ENCODE data around the gene PDSS2. TPM values are rescaled to one million over a fixed set of nuclear protein-coding genes. Genes with fewer than 3 reads are reported as not detected.

The PDSS2 gene
- total and polyA plus RNA-seq, 2 donors (not counting 1 experiment from before 2014, with no cell fraction given), result 16.9 to 17.0 TPM

DNA sequence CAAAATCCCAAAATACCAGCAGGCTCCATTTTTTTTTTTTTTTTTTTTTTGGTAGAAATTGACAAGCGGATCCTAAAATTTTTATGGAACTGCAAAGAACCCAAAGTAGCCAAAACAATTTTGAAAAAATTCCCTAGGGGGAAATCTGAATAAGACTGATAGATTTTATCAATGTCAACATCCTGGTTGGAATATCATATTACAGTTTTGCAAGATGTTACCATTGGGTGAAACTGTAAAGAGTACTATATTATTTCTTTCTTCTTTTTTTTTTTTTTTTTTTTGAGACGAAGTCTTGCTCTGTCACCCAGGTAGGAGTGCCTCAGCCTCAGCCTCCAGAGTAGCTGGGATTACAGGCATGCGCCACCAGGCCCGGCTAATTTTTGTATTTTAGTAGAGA lies 314.7 kb downstream of the PDSS2 start:
- no peaks in the 10 kb centered on the region for H3K4me1 Mint-ChIP-seq
- H3K27me3 Mint-ChIP-seq, result no peaks in the 10 kb centered on the region
- Histone ChIP-seq H2AFZ (ENCODE audit: insufficient read depth, low read depth, low read length, poor library complexity, severe bottlenecking) (no peak overlapping the region), H3K4me1 (ENCODE audit: control insufficient read depth in 2 of 2, insufficient read depth in 2 of 2, low read length in 2 of 2) (no peaks in the 10 kb centered on the region), H3K27ac (ENCODE audit: low read length in 2 of 2) (no peak overlapping the region), H3K9ac (ENCODE audit: low read length) (no peak overlapping the region), H3K9me3 (ENCODE audit: control extremely low read depth in 1 of 3, control insufficient read depth in 2 of 3, insufficient read depth in 1 of 3, low read length in 2 of 3) (no peaks in the 10 kb centered on the region), H3K36me3 (replicated peaks in 1 of 2; ENCODE audit: control extremely low read depth in 1 of 2, control insufficient read depth in 1 of 2, extremely low read depth in 1 of 2, insufficient read depth in 2 of 2, low read length in 1 of 2) (no peaks in the 10 kb centered on the region), H3K79me2 (ENCODE audit: control insufficient read depth, insufficient read depth, low read length) (no peaks in the 10 kb centered on the region), H4K20me1 (ENCODE audit: control insufficient read depth, insufficient read depth, low read length, poor library complexity, severe bottlenecking) (no peaks in the 10 kb centered on the region), H3K4me2 (replicated peaks; ENCODE audit: low read depth, low read length, poor library complexity, severe bottlenecking) (no peak overlapping the region), H3K4me3 (ENCODE audit: control extremely low read depth in 1 of 5, extremely low read depth in 1 of 5, insufficient read depth in 1 of 5, low read depth in 2 of 5, low read length in 4 of 5) (no peak overlapping the region), H3K27me3 (replicated peaks in 1 of 4; ENCODE audit: control extremely low read depth in 1 of 4, control insufficient read depth in 3 of 4, insufficient read depth in 4 of 4, low read length in 3 of 4) (no peaks in the 10 kb centered on the region)
- DNase-seq (no peak), ATAC-seq (ENCODE audit: low read depth) (no peak)
- no CpG with 5 or more reads among the region's 4 CpGs for WGBS (ENCODE audit: insufficient coverage)
- intact Hi-C loops (cut with micrococcal nuclease), result no loop called here
- POLR2A ChIA-PET, result no interaction called here
- TF ChIP-seq EZH2 (IDR thresholded peaks at IDR 0.05; ENCODE audit: borderline replicate concordance, insufficient read depth, low read depth, low read length, poor library complexity, severe bottlenecking), result no peak
- TF ChIP-seq, protein P1, sequence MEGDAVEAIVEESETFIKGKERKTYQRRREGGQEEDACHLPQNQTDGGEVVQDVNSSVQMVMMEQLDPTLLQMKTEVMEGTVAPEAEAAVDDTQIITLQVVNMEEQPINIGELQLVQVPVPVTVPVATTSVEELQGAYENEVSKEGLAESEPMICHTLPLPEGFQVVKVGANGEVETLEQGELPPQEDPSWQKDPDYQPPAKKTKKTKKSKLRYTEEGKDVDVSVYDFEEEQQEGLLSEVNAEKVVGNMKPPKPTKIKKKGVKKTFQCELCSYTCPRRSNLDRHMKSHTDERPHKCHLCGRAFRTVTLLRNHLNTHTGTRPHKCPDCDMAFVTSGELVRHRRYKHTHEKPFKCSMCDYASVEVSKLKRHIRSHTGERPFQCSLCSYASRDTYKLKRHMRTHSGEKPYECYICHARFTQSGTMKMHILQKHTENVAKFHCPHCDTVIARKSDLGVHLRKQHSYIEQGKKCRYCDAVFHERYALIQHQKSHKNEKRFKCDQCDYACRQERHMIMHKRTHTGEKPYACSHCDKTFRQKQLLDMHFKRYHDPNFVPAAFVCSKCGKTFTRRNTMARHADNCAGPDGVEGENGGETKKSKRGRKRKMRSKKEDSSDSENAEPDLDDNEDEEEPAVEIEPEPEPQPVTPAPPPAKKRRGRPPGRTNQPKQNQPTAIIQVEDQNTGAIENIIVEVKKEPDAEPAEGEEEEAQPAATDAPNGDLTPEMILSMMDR (IDR thresholded peaks at IDR 0.05), result no peak
- H3K4me3 Mint-ChIP-seq, result no peak overlapping the region
- H3K27ac Mint-ChIP-seq, result no peak overlapping the region
- H3K9me3 Mint-ChIP-seq (ENCODE audit: insufficient read depth), result no peaks in the 10 kb centered on the region
- CTCF ChIA-PET, result no interaction called here

DNA sequence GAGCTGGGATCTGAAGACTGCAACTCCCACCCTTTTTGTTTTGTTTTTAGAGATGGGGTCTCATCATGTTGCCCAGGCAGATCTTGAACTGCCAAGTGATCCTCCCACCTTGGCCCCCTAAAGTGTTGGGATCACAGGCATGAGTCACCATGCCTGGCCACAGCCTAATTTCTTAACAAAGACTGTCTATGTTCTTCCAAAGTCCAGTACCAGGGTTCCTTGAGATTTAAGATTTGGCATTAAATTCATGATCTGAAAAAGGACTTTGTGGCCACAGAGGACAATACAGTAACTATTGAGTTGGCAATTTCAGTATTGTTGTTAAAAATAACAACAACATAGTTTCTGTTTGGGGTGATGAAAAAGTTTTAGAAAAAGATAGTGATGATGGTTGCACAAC lies 315.4 kb downstream of the PDSS2 start:
- H3K27me3 ChIP-seq (replicated peaks in 1 of 4; ENCODE audit: control extremely low read depth in 1 of 4, control insufficient read depth in 3 of 4, insufficient read depth in 4 of 4, low read length in 3 of 4), result no peaks in the 10 kb centered on the region
- Mint-ChIP-seq H3K27ac (no peak overlapping the region), H3K4me3 (no peak overlapping the region), H3K4me1 (no peaks in the 10 kb centered on the region), H3K27me3 (no peaks in the 10 kb centered on the region), H3K9me3 (ENCODE audit: insufficient read depth) (no peaks in the 10 kb centered on the region)
- H3K27ac ChIP-seq (ENCODE audit: low read length in 2 of 2), result no peak overlapping the region
- ATAC-seq (ENCODE audit: low read depth), result no peak
- H3K36me3 ChIP-seq (replicated peaks in 1 of 2; ENCODE audit: control extremely low read depth in 1 of 2, control insufficient read depth in 1 of 2, extremely low read depth in 1 of 2, insufficient read depth in 2 of 2, low read length in 1 of 2), result no peaks in the 10 kb centered on the region
- H3K4me1 ChIP-seq (ENCODE audit: control insufficient read depth in 2 of 2, insufficient read depth in 2 of 2, low read length in 2 of 2), result no peaks in the 10 kb centered on the region
- intact Hi-C loops (cut with micrococcal nuclease), result no loop called here
- H4K20me1 ChIP-seq (ENCODE audit: control insufficient read depth, insufficient read depth, low read length, poor library complexity, severe bottlenecking), result no peaks in the 10 kb centered on the region
- no peak overlapping the region for H2AFZ ChIP-seq (ENCODE audit: insufficient read depth, low read depth, low read length, poor library complexity, severe bottlenecking)
- H3K9ac ChIP-seq (ENCODE audit: low read length), result no peak overlapping the region
- DNase-seq, result no peak
- POLR2A ChIA-PET, result no interaction called here
- TF ChIP-seq, protein P1 (IDR thresholded peaks at IDR 0.05), result no peak
- no peak for TF ChIP-seq EZH2 (IDR thresholded peaks at IDR 0.05; ENCODE audit: borderline replicate concordance, insufficient read depth, low read depth, low read length, poor library complexity, severe bottlenecking)
- H3K4me2 ChIP-seq (replicated peaks; ENCODE audit: low read depth, low read length, poor library complexity, severe bottlenecking), result no peak overlapping the region
- no peaks in the 10 kb centered on the region for H3K79me2 ChIP-seq (ENCODE audit: control insufficient read depth, insufficient read depth, low read length)
- H3K4me3 ChIP-seq (ENCODE audit: control extremely low read depth in 1 of 5, extremely low read depth in 1 of 5, insufficient read depth in 1 of 5, low read depth in 2 of 5, low read length in 4 of 5), result no peak overlapping the region
- CTCF ChIA-PET, result no interaction called here
- no peaks in the 10 kb centered on the region for H3K9me3 ChIP-seq (ENCODE audit: control extremely low read depth in 1 of 3, control insufficient read depth in 2 of 3, insufficient read depth in 1 of 3, low read length in 2 of 3)

Measured in B cell (primary cell).